Fibroblast of skin of scalp (primary cell): Measurements from ENCODE around the gene PDE3A.

Source experiments
- DNase-seq: peaks from one replicate; pipeline ENCODE4 v3.0.0-alpha.2; 2013

The PDE3A gene

DNA sequence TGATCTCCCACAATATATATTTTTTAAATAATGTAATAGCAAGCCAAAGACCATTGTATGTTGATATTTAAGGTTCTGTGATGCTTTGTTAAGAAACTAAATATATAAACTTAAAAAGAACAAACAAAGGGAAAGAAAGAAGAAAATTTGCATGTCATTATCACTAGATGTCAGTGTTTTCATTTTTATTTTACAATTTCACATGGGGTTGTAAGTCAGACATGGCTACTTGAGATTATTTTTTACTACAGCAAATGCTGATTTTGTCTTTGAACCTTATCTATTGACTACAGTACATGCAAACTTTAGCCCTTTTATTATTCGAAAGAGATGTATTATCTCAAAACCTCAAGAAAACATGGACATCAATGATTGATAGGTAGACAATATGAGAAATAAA is 362.9 kb downstream of the PDE3A start:
- DNase-seq: no peak
